ENCODE data around the gene COL23A1. TPM values are rescaled to one million over a fixed set of nuclear protein-coding genes. Genes with fewer than 3 reads are reported as not detected.

The COL23A1 gene
- total and polyA plus RNA-seq, 2 of the 8 experiments (the other 6 are each of a cell fraction or from before 2014, with no cell fraction given), result 3.1 to 4.7 TPM

GRCh38 chr5:178461004-178461730, 129.0 kb downstream of the COL23A1 start (continued):
- no peak for TF ChIP-seq SUZ12 (IDR thresholded peaks at IDR 0.05; ENCODE audit: low read length)
- no peak for TF ChIP-seq EP300 (IDR thresholded peaks at IDR 0.05; ENCODE audit: borderline replicate concordance in 1 of 2, low read depth in 2 of 2, low read length in 2 of 2)
- peak; percentile 49 for TF ChIP-seq CTBP2 (IDR thresholded peaks at IDR 0.05; ENCODE audit: borderline replicate concordance, insufficient read depth, insufficient read length, low read length)
- TF ChIP-seq SIN3A (conservative IDR thresholded peaks at IDR 0.05 in 1 of 2, IDR thresholded peaks at IDR 0.05 in 1 of 2; ENCODE audit: low read depth in 1 of 2, low read length in 2 of 2), result 0 out of 4 replicates have a peak, but pooled peaks of 1 of the 2 experiments have one; percentile 48
- TF ChIP-seq BCL11A (IDR thresholded peaks at IDR 0.05; ENCODE audit: low read depth in 2 of 2, low read length in 2 of 2), result no peak

All from H1 (cell line).